ENCODE data around the gene PPP1R12B.
"Not testable (repeated sequence)": the region's sequence is repeated elsewhere in the genome, so short reads cannot be mapped to it uniquely, and the experiment has no call there.

PPP1R12B gene

DNA sequence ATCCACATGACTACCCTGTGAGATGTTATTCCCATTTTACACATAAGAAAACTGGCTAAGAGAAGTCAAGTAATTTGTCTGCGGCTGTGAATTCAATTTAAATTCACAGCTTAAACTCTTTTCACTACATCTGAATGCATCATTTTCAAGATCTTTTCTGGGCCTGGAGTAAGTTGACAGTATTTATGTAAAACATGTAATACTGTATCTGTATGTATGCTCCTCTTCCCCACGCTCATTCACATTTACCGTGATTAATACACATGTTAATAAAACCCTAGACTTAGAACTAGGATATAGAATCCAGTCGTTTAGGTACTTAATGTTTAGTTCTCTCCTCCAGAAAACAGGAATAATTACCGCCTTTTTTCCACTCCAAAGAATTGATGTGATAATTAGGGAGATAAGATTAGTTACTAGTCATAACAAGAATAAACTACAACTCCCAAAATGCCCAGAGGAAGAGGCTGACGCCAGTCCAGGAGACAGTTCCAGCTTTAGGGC, 442 bp upstream of the PPP1R12B start:
- FAIRE-seq = no peak

GRCh38 chr1:202349206-202349928, 868 bp downstream of the PPP1R12B start:
- no peak for FAIRE-seq

DNA sequence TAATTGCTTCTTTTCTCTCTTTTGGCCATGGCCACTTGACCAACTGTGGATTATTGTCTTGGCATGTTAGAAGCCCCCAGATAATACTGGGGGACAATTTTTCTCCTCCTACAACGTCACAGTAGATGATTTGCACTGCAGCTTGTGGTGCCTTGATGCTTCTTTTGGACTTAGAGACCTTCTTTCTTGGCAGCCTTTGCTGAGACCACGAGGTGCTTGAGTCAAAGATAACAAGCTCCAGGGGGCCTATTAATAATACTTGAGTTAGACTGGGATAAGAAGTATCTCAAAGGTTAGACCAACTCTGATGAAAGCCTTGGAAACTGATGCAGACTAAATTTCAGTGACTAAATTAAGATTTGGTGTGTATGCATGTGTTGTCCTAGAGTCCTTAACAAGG, 3.2 kb downstream of the PPP1R12B start:
- no peak for FAIRE-seq

DNA sequence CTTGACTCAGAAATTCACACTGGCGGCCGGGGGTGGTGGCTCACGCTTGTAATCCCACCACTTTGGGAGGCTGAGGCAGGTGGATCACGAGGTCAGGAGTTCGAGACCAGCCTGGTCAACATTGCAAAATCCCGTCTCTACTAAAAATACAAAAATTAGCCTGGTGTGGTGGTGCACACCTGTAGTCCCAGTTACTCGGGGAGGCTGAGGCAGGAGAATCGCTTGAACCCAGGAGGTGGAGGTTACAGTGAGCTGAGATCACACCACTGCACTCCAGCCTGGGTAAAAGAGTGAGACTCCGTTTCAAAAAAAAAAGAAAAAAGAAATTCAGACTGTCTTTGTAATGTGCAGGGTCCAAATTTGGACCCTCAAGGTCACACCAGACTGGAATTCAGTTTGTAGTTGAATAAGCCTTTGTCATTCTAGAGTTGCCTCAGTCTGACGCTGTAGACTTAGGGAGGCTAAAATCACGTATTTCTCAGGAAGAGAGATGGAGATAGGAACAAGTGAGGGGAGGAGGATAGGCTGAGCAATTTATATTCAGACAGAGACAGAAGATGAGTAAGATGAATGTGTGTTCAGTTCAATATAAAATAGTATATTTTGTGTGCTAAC, 4.2 kb downstream of the PPP1R12B start:
- not testable (repeated sequence) for FAIRE-seq

DNA sequence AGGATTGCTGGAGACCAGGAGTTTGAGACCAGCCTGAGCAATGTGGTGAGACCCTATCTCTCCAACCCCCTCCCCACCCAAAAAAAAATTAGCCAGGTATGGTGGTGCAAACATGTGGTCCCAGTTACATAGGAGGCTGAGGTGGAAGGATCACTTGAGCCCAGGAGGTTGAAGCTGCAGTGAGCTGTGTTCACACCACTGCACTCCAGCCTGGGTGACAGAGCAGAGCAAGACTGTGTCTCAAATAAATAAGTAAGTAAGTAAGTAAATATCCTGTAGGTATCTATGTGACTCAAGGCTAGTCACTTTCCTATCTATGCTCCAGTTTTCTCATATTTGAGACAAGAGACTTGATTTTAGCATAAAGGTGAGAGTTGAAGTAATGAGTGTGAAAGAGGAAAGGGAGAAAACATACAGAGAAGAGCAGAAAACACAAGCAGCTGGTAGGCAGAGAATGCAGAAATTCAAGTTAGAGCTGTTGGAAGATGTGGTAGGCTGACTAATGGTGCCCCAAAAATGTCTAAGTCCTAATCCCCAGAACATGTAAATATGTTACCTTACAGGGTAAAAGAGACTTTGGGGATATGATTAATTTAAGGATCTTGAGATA, 7.5 kb downstream of the PPP1R12B start:
- no peak for FAIRE-seq

DNA sequence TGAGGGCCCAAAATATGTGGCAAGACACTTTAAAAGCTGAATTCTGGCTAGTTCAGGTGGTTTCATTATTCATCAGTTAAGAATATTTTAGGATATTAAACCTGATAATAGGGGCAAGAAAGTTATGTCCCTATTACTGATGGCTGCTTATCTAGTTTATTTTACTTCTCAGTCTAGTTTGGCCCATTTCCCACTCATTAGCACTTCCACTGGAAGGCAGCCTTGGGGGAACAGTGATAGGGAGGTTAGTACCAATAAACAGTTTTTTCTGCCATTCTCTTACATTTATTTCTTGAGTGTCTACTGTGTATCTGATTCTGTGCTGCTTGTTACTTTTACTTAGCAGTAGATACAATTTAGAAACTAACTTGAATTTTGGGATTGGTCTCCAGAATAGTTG, 9.0 kb downstream of the PPP1R12B start:
- FAIRE-seq = no peak

DNA sequence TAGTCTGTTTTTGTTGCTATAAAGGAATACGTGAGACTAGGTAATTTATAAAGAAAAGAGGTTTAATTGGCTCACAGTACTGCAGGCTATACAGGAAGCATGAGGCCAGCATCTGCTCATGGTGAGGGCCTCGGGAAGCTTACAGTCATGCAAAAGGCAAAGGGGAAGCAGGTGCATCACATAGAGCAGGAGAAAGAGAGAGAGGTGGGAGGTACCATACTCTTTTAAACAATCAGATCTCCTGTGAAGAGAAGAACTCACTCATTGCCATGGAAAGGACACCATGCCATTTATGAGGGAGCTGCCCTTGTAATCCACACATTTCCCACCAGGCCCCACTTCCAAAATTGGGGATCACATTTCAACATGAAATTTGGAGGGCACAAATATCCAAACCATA, 12.7 kb downstream of the PPP1R12B start:
- FAIRE-seq = no peak

DNA sequence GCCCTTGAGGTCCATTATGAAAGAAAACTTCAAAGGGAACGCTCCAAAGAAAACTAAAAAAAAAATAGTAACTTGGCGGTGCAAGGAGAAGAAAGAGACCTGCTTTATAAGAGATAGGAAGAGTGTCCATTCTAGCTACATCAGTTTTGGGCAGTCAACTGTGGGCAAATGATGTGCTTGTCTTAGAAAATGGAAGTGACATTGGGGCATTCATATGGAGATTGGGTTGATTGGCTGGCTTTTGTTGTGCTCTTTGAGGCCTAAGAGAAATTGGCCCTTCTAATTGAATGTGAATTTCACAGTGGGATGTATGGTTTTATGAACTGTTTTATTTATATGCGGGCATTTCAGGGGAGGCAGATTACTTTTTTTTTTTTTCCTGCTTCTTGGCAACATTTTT, 13.2 kb downstream of the PPP1R12B start:
- no peak for FAIRE-seq

- no peak for FAIRE-seq
These were observed 13.7 kb downstream of the PPP1R12B start for GRCh38 chr1:202362212-202362611.

- no peak for FAIRE-seq
These were observed 16.8 kb downstream of the PPP1R12B start for GRCh38 chr1:202365092-202365815.

DNA sequence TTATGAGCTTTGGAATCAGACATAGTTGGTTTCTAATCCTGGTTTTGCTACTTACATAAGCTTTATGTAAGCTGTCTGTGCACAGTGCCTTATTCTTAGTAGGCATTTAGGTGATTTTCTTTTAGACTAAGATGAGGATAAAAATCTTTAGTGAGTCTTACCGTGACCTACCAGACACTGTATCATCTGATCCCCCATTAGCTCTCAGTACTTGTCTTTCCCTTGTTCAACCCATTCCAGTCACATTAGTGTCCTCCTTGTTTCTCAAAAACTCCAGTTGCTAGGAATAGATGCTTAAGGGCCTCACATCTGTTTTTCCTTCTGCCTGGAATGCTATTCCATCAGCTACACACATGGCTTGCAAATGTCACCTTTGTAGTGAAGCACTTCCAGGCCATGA, 18.8 kb downstream of the PPP1R12B start:
- no peak for FAIRE-seq

GRCh38 chr1:202370906-202371305, 22.4 kb downstream of the PPP1R12B start:
- FAIRE-seq = not testable (repeated sequence)

DNA sequence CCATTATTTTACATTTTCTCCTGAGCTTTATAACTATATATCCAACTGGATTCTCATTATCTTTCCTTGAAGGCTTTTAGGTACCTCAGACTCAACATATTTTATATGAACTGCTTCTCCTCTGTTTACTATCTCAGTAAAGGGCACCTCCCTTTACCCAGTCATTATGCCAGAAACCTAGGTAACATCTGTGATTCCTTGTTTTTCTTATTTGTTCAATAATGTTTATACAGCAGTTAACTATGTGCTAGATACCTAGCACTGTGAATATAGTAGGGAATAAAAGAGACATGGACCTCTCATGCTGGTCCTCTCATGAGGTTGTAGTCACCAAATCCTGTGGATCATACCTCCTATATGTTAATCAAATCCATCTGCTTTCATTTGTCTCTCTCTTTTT, 25.6 kb downstream of the PPP1R12B start:
- FAIRE-seq = no peak

GRCh38 chr1:202375175-202375574, 26.7 kb downstream of the PPP1R12B start:
- FAIRE-seq = not testable (repeated sequence)

- FAIRE-seq = peak; percentile 44
These were observed 27.7 kb downstream of the PPP1R12B start for GRCh38 chr1:202376247-202376646.

DNA sequence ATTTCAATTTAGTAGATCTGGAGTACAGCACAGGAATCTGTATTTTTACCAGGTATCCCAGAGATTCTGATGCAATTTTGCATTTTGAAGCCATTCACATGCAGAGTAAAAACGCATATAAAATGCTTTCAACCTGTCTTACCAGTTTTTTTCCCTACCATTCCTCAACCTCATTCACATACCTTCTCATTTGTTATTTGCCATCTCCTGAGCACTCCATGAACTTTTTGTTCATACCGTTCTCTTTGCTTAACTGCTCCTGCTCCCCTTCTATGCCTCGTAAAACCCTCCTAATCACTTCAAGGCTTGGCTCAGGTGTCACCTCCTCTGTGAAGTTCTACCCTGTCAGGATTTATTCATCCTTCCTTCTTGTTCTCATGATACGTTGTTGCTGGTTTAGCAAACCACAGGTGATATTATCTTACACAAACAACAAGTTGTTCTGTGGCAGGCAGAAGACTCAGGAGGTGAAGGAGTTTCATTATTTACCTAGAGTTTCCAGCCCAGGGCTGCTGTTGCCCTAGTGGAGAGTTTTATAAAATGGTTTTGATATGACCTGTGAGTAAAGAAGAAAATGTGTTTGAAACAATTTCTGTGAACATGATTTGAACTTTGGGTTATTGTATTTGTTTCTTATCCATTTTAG, 31.5 kb downstream of the PPP1R12B start:
- not testable (repeated sequence) for FAIRE-seq

DNA sequence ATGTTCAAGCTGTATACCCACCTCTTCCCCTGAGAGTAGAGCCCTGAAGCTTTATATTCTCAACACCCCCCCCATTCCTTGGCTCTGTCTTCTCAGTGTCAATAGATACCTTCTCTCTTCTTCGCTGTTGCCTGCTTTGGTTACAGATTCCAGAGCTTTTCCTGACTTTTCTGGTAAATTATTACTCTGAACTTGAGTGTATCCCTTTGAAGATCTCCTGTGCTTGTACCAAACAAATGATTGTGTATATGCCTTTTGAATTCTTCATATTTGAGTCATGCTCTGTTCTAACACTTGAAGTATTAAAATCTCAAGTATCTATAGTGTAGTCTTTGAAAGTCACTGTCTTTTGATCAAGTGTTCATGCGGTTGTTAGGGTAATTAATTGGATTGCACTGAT, 32.0 kb downstream of the PPP1R12B start:
- not testable (repeated sequence) for FAIRE-seq

DNA sequence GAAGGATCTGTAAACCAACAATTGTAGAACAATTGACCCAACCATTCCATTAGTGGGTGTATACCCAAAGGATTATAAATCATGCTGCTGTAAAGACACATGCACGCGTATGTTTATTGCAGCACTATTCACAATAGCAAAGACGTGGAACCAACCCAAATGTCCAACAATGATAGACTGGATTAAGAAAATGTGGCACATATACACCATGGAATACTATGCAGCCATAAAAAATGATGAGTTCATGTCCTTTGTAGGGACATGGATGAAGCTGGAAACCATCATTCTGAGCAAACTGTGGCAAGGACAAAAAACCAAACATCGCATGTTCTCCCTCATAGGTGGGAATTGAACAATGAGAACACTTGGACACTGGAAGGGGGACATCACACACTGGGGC, 33.4 kb downstream of the PPP1R12B start:
- not testable (repeated sequence) for FAIRE-seq

GRCh38 chr1:202395831-202396230, 47.3 kb downstream of the PPP1R12B start:
- FAIRE-seq = not testable (repeated sequence)

GRCh38 chr1:202397256-202397655, 48.8 kb downstream of the PPP1R12B start:
- no peak for FAIRE-seq

GRCh38 chr1:202398439-202398838, 49.9 kb downstream of the PPP1R12B start:
- FAIRE-seq = not testable (repeated sequence)

DNA sequence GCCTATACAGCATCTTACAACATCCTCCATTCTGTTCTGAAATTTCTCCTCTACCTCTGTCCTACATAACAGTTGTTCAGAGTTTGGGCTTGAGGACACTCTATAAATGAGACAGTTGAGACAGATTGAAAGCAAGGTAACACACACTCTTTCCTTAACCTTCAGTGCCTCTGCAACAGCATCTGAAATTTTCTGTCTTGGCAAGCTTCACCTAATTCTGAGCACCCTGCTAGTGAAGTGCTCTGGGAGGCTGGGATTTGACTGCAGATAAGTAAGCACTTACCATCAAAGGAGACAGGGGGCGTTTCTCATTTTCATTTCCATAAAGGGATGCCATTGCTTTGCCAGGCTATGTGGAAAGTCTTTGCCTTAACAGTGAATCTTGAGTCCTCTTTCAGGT, 53.3 kb downstream of the PPP1R12B start:
- not testable (repeated sequence) for FAIRE-seq

- FAIRE-seq = not testable (repeated sequence)
These were observed 54.9 kb downstream of the PPP1R12B start for GRCh38 chr1:202403381-202403780.

Measured in A204.1 (cell line).